ENCODE measurements around the gene RNF145.

- TF ChIP-seq POLR2AphosphoS5 (IDR thresholded peaks at IDR 0.05) (no peak), POLR2A (IDR thresholded peaks at IDR 0.05) (no peak)
Observed at GRCh38 chr5:159199225-159199624, 10.1 kb downstream of the RNF145 start.
